ENCODE data around the gene CYLD.

DNA sequence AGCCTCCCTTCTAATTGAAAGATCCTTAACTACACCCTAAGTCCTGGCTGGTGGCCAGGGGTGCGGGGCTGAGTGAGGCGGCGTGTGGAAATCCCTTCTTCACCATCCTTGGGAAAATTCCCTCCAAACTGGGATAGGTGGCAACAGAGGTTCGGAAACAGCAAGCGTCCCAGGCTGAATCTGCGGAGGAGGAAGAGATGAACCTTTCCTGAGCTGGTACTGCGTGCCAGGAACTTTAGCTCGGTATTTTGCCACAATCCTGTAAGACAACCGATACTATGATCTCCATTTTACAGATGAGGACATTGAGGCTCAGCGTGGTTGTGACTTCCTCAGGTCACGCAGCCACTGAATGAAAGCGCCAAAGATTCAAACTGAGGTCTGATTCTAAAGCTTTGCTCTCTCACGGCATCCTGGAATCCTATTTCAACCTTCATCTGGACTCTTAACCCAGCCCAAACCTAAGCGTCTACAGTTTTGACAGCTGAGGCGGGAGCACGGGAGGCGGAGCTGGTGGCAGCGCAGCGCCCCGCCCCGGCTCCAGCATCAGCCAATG, 583 bp upstream of the CYLD start:
- TF ChIP-seq POLR2A (IDR thresholded peaks at IDR 0.05; ENCODE audit: borderline replicate concordance, extremely low read depth, insufficient read depth, insufficient read length) (no peak), ZFX (IDR thresholded peaks at IDR 0.05) (no peak)
